Upper lobe of right lung (tissue), 1 donor: ENCODE data around the gene FBRSL1. TPM values are rescaled to one million over a fixed set of nuclear protein-coding genes. Genes with fewer than 3 reads are reported as not detected.

ENCODE experiments used
- ATAC-seq: fragments of 200-7000 bp; cut with Tn5 transposase; one replicate; pipeline ENCODE4 v1.9.1; 2020; ENCODE audit warnings: mild to moderate bottlenecking, moderate library complexity
- DNase-seq: peaks from one replicate; pipeline ENCODE4 v3.0.0-alpha.2; 2020
- H3K27ac ChIP-seq: fragments of 200-600 bp; one replicate; pipeline ENCODE4 v1.8.0; 2022
- H3K27me3 ChIP-seq: fragments of 200-600 bp; one replicate; pipeline ENCODE4 v1.8.0; 2022; ENCODE audit warnings: mild to moderate bottlenecking
- H3K36me3 ChIP-seq: fragments of 200-600 bp; one replicate; pipeline ENCODE4 v1.8.0; 2022
- H3K4me1 ChIP-seq: fragments of 200-600 bp; one replicate; pipeline ENCODE4 v1.8.0; 2022
- H3K4me3 ChIP-seq: fragments of 200-600 bp; one replicate; pipeline ENCODE4 v1.8.0; 2022; ENCODE audit warnings: mild to moderate bottlenecking
- H3K9me3 ChIP-seq: fragments of 200-600 bp; one replicate; pipeline ENCODE4 v1.8.0; 2022
- intact Hi-C: fragments of 100-400 bp; cut with DNase I; formaldehyde crosslinking; loops from one replicate; pipeline ENCODE4 v1.11.0; 2022
- total RNA-seq: library from RNA; stranded (reverse); fragmentation: NEBNext Ultra II Directional; extraction: Animal tissue kit (Norgen Biotek cat#: 25700); gene quantifications from one replicate; pipeline ENCODE4 v1.2.1, GENCODE V29; 2021
- TF ChIP-seq, protein P1 (sequence below): fragments of 200-600 bp; IDR thresholded peaks from one replicate; pipeline ENCODE4 v1.8.0; 2022; ENCODE audit warnings: antibody characterized with exemption
- donor health status: DM: no; HTN: yes; CAD: no; lungs with severe emphysema.

Gene FBRSL1
- total RNA-seq, 1 donor from 2014 or later, result 49.5 TPM

DNA sequence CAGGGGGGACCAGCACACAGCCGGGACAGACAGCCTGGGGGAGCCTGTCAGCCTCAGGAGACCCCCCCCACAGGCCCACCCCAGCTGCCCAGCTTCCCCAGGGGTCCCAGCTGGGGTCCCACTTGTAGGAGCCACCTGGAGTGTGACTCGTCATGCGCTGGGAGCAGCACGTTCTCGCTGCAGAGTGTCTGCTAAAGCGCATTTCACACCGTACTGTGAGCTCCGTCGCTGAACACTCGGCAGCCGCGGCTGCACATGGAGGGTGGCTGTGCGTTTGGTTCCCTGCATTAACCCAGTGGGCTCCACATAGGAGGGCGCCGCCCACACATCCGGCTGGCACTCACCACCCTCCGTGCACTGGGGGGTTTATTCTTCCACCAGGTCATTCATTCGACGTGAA lies 56.7 kb downstream of the FBRSL1 start:
- Histone ChIP-seq H3K36me3 (peaks cover 13% of the 10 kb centered on the region), H3K4me1 (no peaks in the 10 kb centered on the region), H3K27me3 (no peaks in the 10 kb centered on the region), H3K27ac (no peak overlapping the region), H3K4me3 (no peak overlapping the region), H3K9me3 (no peaks in the 10 kb centered on the region)
- TF ChIP-seq, protein P1, sequence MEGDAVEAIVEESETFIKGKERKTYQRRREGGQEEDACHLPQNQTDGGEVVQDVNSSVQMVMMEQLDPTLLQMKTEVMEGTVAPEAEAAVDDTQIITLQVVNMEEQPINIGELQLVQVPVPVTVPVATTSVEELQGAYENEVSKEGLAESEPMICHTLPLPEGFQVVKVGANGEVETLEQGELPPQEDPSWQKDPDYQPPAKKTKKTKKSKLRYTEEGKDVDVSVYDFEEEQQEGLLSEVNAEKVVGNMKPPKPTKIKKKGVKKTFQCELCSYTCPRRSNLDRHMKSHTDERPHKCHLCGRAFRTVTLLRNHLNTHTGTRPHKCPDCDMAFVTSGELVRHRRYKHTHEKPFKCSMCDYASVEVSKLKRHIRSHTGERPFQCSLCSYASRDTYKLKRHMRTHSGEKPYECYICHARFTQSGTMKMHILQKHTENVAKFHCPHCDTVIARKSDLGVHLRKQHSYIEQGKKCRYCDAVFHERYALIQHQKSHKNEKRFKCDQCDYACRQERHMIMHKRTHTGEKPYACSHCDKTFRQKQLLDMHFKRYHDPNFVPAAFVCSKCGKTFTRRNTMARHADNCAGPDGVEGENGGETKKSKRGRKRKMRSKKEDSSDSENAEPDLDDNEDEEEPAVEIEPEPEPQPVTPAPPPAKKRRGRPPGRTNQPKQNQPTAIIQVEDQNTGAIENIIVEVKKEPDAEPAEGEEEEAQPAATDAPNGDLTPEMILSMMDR, result no peak
- ATAC-seq (no peak), DNase-seq (no peak)
- intact Hi-C loops, result no loop called here

DNA sequence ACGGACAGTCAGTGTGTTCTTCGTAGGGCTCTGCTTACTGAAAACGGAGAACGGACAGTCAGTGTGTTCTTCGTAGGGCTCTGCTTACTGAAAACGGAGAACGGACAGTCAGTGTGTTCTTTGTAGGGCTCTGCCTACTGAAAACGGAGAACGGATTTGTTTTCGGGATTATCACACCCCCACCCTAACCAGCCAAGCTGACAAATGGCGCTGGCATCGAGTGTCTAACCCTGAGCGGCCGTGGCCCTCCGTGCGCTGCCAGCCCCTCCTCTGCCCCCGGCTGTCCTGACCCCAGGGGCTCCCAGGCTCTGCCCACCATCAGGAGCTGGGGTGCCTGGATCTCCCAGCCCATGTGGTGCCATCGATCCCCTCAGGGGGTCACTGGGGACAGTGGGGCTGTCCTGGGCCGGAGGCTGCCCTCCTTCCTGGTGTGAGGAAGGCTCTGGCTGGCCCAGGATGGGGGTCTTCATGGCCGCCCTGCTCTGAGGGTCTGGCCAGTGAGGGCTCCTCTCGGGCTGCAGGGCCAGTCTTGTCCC lies 57.3 kb downstream of the FBRSL1 start:
- TF ChIP-seq, protein P1, result no peak
- peaks cover 13% of the 10 kb centered on the region for H3K36me3 ChIP-seq
- intact Hi-C loops, result no loop called here
- no peak overlapping the region for H3K4me3 ChIP-seq
- DNase-seq (no peak), ATAC-seq (no peak)
- no peaks in the 10 kb centered on the region for H3K4me1 ChIP-seq
- no peak overlapping the region for H3K27ac ChIP-seq
- no peaks in the 10 kb centered on the region for H3K9me3 ChIP-seq
- no peaks in the 10 kb centered on the region for H3K27me3 ChIP-seq

DNA sequence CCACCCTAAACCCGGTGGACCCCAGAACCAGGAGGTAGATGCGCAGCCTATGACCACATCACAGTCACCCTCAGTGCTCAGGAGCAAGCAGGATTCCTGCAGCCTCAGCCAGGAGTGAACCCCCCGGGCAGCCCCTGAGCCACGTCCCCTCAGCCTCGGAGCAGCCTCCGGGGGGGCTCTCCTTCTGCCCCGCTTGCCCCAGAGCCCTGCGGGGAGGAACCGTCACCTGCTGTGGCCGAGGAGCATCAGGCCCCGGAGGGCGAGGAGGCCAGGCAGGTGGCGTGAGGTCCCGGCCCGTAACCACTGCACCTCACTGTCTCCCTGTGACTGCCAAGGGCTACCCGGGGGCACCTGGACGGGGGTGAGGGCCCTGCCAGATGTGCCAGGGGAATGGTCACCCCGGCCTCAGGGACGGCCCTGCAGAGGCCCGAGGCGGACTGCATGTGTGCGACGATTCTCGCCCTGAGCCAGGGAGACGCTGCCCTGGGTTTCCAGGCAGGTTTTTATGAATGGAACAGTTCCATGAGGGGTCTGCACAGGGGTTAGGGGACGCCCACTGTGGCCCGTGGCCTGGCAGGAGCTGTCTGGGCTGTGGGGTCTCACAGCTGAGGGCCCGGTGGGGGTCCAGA lies 58.6 kb downstream of the FBRSL1 start:
- intact Hi-C loops, result no loop called here
- no peak for ATAC-seq
- H3K27me3 ChIP-seq, result no peaks in the 10 kb centered on the region
- no peak overlapping the region for H3K27ac ChIP-seq
- peaks cover 13% of the 10 kb centered on the region for H3K36me3 ChIP-seq
- H3K4me1 ChIP-seq, result no peaks in the 10 kb centered on the region
- DNase-seq, result no peak
- no peak overlapping the region for H3K4me3 ChIP-seq
- H3K9me3 ChIP-seq, result no peaks in the 10 kb centered on the region
- TF ChIP-seq, protein P1, result no peak

DNA sequence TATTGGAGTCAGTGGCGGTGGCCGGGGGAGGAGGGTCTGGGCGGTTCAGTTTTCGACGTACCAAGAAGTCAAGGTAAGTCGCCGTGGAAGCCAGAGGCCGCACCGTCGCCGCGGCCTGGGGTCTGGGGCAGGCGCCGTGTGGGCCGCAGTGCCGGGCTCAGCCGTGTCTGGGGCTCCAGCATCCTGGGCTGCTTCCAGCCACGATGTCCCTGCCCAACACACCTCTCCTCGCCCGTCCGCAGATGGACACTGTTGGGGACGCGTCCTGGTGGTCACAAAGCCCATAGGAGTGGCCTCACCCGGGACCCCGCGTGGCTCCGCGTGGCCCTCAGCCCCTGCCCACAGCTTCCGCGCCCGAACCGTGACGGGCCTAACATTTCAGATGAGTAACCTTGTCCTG lies 59.1 kb downstream of the FBRSL1 start:
- intact Hi-C loops, result no loop called here
- TF ChIP-seq, protein P1, result no peak
- DNase-seq (no peak), ATAC-seq (no peak)
- Histone ChIP-seq H3K4me3 (no peak overlapping the region), H3K27ac (no peak overlapping the region), H3K4me1 (no peaks in the 10 kb centered on the region), H3K36me3 (peaks cover 13% of the 10 kb centered on the region), H3K27me3 (no peaks in the 10 kb centered on the region), H3K9me3 (no peaks in the 10 kb centered on the region)

DNA sequence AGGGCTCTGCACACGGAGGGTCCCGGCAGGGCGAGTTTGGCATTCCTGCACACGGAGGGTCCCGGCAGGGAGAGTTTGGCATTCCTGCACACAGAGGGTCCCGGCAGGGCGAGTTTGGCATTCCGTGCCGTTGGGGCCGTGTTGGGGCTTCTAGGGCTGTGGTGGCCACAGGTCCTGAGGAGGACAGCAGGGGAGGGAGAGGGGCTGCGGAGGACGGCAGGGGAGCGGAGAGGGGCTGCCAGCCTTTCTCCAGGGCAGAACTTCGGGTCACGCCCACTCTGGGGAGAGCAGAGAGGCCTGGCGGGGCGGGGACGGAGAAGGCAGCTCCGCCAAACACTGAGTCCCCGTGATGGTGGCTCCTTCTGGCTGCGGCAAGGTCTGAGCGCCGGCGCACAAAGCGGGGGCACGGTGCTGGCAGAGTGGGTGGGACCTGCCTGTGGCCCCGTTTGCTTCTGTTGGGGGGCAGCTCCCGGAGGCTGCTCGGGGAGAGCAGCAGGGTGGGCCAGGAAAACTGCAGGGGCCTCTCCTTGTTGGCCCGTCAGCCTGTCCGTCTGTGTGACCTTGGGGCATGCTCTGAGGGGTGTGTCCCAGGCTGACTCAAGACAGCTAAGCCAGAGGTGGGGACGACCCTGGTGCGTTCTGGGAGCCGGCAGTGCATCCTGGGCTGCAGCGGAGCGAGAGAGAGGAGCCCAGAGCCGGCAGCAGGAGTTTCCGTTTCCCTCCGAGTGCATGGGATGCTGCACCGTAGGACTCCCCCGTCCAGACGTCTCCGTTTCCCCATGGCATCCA lies 60.3 kb downstream of the FBRSL1 start:
- no peak overlapping the region for H3K4me3 ChIP-seq
- DNase-seq (no peak), ATAC-seq (no peak)
- TF ChIP-seq, protein P1, result no peak
- H3K36me3 ChIP-seq, result peaks cover 13% of the 10 kb centered on the region
- H3K9me3 ChIP-seq, result no peaks in the 10 kb centered on the region
- H3K27me3 ChIP-seq, result no peaks in the 10 kb centered on the region
- H3K4me1 ChIP-seq, result no peaks in the 10 kb centered on the region
- intact Hi-C loops, result no loop called here
- no peak overlapping the region for H3K27ac ChIP-seq
